Brain microvascular endothelial cell (primary cell): ENCODE data around the gene SEPHS2.

Experiments
- DNase-seq: peaks from one replicate; pipeline ENCODE4 v3.0.0-alpha.2; 2020
- H3K27ac ChIP-seq: fragments of 250-450 bp; sonication (Bioruptor Pico); 2 replicates; pipeline ENCODE4 v1.5.1; 2020; ENCODE audit warnings: mild to moderate bottlenecking, moderate library complexity
- H3K27me3 ChIP-seq: fragments of 250-450 bp; sonication (Bioruptor Pico); replicated peaks from 2 replicates; pipeline ENCODE4 v1.5.1; 2020; ENCODE audit warnings: mild to moderate bottlenecking
- H3K36me3 ChIP-seq: fragments of 250-450 bp; sonication (Bioruptor Pico); replicated peaks from 2 replicates; pipeline ENCODE4 v1.5.1; 2020; ENCODE audit warnings: mild to moderate bottlenecking
- H3K4me3 ChIP-seq: 2 replicates; pipeline ENCODE4 v1.5.1; 2011; ENCODE audit warnings: low read depth, mild to moderate bottlenecking, control low read depth, low read length, moderate library complexity
- in situ Hi-C: cut with HindIII; loops from 2 replicates; pipeline ENCODE4 v1.10.0; 2017; ENCODE audit warnings: low sequenced_read_pairs, low pct_ligation_motif_present
- TF ChIP-seq, protein P1 (sequence below): IDR thresholded peaks from 2 replicates; pipeline ENCODE4 v1.5.1; 2011; ENCODE audit warnings: low read depth, mild to moderate bottlenecking, moderate library complexity, low read length, control low read depth, inconsistent platforms; ENCODE audit errors: missing control alignments

SEPHS2 gene, protein sequence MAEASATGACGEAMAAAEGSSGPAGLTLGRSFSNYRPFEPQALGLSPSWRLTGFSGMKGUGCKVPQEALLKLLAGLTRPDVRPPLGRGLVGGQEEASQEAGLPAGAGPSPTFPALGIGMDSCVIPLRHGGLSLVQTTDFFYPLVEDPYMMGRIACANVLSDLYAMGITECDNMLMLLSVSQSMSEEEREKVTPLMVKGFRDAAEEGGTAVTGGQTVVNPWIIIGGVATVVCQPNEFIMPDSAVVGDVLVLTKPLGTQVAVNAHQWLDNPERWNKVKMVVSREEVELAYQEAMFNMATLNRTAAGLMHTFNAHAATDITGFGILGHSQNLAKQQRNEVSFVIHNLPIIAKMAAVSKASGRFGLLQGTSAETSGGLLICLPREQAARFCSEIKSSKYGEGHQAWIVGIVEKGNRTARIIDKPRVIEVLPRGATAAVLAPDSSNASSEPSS

DNA sequence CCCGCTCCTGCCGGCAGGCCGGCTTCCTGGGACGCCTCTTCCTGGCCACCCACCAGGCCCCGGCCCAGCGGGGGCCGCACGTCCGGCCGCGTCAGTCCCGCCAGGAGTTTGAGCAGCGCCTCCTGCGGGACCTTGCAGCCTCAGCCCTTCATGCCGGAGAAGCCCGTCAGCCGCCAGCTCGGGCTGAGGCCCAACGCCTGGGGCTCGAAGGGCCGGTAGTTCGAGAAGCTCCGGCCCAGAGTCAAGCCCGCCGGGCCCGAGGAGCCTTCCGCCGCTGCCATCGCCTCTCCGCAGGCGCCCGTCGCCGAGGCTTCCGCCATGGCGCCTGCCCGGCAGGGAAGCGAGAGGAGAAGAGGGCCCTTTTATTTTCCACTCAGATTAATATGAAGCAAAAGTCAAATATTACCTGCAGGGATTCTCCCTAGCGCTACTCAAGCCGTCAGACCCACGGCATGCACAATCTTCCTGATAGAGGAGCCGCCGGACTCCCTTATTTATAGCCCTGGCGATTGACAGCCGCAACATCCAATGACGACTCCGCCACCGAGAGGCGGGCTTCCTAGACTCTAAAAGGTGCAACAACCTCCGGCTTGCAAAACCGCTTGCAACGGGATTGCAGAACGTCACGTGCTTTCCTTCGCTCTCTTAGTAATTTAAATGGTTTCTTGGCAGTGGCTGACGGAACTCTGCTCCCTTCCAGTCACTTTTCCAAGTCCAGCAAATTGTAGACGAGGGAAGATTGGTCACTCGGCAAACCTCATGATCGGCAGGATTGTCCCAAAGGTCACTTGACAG is at the start of gene SEPHS2:
TSS of gene SEPHS2 (minus strand) at position 467 of the 795 bp plus-strand sequence. CDS start at position 320, 147 bp downstream.
- no peaks in the 10 kb centered on the region for H3K36me3 ChIP-seq
- no peaks in the 10 kb centered on the region for H3K27me3 ChIP-seq
- in situ Hi-C loops: loop anchor here (25.0 kb wide), 1 partner anchor 167 kb away; the partner anchor contains the start of gene ZNF689
- TF ChIP-seq, protein P1, sequence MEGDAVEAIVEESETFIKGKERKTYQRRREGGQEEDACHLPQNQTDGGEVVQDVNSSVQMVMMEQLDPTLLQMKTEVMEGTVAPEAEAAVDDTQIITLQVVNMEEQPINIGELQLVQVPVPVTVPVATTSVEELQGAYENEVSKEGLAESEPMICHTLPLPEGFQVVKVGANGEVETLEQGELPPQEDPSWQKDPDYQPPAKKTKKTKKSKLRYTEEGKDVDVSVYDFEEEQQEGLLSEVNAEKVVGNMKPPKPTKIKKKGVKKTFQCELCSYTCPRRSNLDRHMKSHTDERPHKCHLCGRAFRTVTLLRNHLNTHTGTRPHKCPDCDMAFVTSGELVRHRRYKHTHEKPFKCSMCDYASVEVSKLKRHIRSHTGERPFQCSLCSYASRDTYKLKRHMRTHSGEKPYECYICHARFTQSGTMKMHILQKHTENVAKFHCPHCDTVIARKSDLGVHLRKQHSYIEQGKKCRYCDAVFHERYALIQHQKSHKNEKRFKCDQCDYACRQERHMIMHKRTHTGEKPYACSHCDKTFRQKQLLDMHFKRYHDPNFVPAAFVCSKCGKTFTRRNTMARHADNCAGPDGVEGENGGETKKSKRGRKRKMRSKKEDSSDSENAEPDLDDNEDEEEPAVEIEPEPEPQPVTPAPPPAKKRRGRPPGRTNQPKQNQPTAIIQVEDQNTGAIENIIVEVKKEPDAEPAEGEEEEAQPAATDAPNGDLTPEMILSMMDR: peak; percentile 60
- peak within 1 kb of the TSS; percentile 82 for H3K4me3 ChIP-seq
- peak; percentile 100 for DNase-seq
- H3K27ac ChIP-seq: peak within 1 kb of the TSS; percentile 87

- no peaks in the 10 kb centered on the region for H3K36me3 ChIP-seq
- no peak overlapping the region for H3K4me3 ChIP-seq
- in situ Hi-C loops: no loop called here
- TF ChIP-seq, protein P1: no peak
- H3K27ac ChIP-seq: no peak overlapping the region
- no peaks in the 10 kb centered on the region for H3K27me3 ChIP-seq
- no peak for DNase-seq
These were observed 49.0 kb upstream of the SEPHS2 start for GRCh38 chr16:30494709-30495108.

GRCh38 chr16:30493941-30494488 is 48.3 kb upstream of the SEPHS2 start:
- no peaks in the 10 kb centered on the region for H3K36me3 ChIP-seq
- H3K4me3 ChIP-seq: no peak overlapping the region
- H3K27me3 ChIP-seq: no peaks in the 10 kb centered on the region
- TF ChIP-seq, protein P1: no peak
- DNase-seq: no peak
- H3K27ac ChIP-seq: no peak overlapping the region
- in situ Hi-C loops: no loop called here

DNA sequence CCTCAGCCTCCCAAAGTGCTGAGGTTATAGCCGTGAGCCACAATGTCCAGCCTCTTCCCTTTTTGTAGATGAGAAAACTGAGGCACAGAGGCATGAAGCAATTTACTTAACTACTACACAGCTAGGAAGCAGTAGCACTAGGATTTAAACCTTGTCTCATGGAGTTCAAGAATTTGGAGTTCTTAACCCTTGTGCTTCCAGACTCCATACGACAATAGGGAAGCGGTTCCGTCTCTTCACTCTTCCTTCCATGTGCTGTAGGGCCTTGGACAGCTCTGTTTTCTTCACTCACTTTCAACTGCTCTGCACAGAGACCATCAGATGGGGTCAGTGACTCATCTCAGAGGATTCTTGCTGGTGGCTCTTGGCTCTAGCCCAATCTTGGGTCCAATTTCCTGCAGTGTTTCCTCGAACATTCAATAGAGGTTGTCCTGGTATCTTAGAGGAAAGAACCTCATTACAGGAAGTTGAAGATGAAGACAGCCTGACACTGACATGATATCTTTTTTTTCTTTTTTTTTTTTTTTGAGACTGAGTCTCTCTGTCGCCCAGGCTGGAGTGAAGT is 46.2 kb upstream of the SEPHS2 start:
- Histone ChIP-seq H3K27ac (no peak overlapping the region), H3K36me3 (no peaks in the 10 kb centered on the region), H3K27me3 (no peaks in the 10 kb centered on the region), H3K4me3 (no peak overlapping the region)
- peak; percentile 80 for DNase-seq
- in situ Hi-C loops: no loop called here
- TF ChIP-seq, protein P1: no peak

DNA sequence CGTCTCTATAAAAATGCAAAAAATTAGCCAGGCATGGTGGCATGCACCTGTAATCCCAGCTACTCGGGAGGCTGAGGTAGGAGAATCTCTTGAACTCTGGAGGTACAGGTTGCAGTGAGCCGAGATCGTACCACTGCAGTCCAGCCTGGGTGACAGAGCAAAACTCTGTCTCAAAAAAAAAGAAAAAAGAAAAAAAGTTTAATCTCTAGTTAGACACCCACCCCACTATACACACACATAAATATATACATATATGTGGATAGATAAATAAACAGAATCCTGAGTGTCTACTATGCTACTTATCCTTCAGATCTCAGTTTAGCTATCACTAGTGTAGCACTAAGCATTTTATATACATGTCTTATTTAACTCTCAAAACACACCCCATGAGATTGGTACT is 45.6 kb upstream of the SEPHS2 start:
- in situ Hi-C loops: no loop called here
- TF ChIP-seq, protein P1: no peak
- H3K27ac ChIP-seq: no peak overlapping the region
- no peaks in the 10 kb centered on the region for H3K36me3 ChIP-seq
- H3K27me3 ChIP-seq: no peaks in the 10 kb centered on the region
- no peak for DNase-seq
- no peak overlapping the region for H3K4me3 ChIP-seq
